Iris pigment epithelial cell (primary cell): ENCODE results near the gene BBS1.
"Not testable (repeated sequence)": the region's sequence is repeated elsewhere in the genome, so short reads cannot be mapped to it uniquely, and the experiment has no call there.

Experiments
- DNase-seq: peaks from one replicate; pipeline ENCODE4 v3.0.0-alpha.2; 2011; ENCODE audit warnings: low read depth

BBS1 gene

GRCh38 chr11:66579017-66579606, 68.7 kb downstream of the BBS1 start:
- peak; percentile 73 for DNase-seq

DNA sequence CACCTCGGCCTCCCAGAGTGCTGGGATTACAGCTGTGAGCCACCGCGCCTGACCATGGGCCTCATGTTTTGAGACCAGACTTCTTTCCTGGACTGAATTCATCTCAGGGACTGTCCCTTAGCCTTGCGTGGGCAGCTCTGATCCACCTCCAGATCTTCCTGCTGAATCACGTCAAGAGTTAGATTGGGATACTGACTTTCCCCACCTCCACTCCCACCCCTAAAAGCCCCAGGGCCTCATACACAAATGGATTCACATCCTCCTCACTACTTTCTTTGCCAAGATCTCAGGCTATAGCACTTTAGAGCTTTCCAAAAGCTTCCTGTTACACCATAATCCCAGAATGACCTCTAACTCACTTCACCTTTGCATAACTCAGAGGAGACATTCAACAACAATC, 70.4 kb downstream of the BBS1 start:
- peak; percentile 43 for DNase-seq

DNA sequence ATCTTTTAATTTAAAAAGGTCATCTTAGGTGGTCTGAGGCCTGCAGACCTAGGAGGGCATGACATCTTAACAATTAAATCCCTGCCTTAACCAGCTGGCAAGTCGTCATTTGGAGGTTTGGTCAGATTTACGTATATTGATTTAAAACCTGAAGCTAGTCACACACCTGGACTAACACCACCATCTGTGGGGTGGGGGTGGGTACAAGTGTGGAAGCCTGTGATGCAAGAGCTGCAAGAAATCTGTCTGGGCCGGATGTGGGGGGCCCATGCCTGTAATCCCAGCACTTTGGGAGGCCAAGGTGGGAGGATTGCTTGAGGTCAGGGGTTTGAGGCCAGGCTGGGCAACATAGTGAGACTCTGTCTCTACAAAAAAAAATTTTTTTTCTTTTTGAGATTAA, 70.8 kb downstream of the BBS1 start:
- DNase-seq: no peak

DNA sequence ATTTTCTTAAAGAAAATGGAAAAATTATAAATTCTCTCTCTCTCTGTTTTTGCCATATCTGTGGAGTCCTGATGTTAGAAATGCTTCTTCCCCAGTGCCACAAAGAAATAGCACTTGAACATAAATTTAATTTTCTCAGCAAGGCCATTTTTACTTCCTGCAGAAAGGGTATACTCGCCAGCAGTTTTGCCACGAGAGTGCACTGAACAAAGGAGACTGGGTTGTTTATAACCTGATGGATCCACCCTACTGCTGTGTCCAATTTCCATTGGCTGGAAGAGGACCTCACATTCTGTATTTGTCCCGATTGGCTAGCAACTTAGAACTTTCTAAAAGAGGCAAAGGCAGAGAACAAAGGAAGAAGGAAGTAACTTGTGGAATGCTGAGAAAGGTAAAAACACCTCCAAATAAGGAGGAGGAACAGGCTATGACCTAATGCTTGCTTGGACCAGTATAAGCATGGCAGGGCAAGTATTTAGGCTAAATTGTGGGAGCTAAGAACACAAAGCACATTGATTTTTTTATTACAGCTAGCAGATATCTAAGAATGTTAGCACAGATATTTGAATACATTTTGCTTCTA, 72.2 kb downstream of the BBS1 start:
- DNase-seq: not testable (repeated sequence)
